GM21723 (cell line): ENCODE results near the gene KRT6A.
"Not testable (repeated sequence)": the region's sequence is repeated elsewhere in the genome, so short reads cannot be mapped to it uniquely, and the experiment has no call there.

Source experiments
- ATAC-seq: cut with Tn5 transposase; IDR thresholded peaks from one replicate; pipeline ENCODE4 v1.9.1; 2021; ENCODE audit warnings: mild to moderate bottlenecking, moderate library complexity; ENCODE audit not compliant: unreplicated experiment

Gene KRT6A

DNA sequence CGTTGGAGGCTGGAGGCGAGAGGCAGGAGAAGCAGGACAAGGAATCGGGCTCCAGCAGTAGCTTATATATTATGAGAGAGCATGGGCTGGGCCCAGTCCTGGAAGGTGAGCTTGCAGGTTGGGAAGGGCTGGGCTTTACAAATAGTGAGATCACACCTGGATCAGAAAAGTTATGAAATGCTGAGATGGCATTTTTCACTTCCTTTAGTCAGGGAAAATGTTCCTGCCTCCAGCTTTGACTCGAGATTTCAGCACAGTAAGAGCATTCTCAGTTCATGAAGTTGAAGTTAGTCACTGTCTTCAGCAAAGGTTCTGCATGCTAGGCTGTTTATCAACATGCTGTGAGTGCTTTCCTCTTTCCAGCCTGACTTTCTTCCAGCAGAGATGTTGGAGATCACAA lies 19.3 kb downstream of the KRT6A start, which contains the start of gene KRT6C:
Gene KRT6C, minus strand, starts transcription at position 38 of the 400 bp plus-strand sequence. CDS start 68 bp downstream, outside the sequence.
- no peak for ATAC-seq

DNA sequence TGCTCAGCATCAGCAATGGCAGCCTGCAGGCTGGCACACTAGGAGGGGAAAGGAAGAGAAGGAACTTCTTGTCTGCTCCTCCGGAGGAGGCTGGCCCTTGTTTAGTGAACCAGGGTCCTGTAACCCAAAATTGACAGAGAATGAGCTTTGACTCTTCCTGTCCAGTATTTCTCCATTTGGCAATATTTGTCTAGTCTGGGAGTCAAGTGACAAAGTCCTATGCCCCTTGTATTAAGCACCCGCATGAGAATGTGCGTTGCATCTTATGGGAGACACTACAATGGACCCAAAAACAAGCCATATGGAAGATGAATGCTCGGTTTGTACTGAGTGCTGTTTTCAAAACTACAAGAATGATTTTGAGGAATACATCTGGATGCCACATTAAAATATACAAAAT lies 23.2 kb downstream of the KRT6A start:
- no peak for ATAC-seq

DNA sequence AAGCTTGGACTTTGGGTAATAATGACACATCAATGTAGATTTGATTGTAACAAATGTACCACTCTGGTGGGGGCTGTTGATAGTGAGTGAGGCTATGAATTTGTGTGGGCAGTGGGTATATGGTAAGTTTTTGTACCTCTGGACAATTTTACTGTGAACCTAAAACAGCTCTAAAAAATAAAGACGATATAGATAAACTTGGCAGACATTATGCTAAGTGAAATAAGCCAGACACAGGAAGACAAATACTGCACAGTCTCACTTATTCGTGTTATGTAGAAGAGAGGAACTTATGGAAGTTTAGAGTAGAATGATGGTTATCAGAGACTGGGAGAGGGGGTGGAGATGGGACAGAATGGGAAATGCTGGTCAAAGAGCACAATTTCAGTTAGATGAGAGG lies 28.2 kb downstream of the KRT6A start:
- ATAC-seq = no peak

DNA sequence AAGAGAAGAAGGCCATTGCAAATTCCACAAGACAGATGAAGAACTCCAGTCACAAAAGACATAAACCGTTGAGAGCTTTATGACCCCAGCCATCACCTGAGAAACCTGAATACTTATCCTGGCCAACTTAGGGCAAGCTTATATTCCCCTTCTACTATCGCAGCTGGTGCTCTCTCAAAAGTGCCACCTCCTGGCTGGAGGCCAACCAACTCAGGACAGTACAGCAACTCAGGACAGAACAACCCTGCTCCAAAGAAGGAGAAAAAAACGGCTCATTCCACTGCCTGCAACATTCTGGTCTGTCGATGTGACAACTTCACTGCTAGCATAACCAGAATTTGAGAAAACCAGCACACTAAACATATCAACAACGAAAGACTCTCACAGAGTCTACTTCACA lies 31.4 kb downstream of the KRT6A start:
- ATAC-seq = no peak

DNA sequence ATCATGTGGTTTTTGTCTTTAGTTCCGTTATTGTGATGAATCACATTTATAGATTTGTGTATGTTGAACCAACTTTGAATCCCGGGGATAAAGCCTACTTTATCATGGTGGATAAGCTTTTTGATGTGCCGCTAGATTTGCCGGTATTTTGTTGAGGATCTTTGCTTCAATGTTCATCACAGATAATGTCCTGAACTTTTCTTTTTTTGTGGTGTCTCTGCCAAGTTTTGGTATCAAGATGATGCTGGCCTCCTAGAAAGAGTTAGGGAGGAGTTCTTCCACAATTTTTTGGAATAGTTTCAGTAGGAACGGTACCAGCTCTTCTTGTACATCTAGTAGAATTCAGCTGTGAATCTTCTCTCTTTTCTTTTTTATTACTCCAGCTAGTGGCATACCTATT lies 34.2 kb downstream of the KRT6A start:
- ATAC-seq = no peak

DNA sequence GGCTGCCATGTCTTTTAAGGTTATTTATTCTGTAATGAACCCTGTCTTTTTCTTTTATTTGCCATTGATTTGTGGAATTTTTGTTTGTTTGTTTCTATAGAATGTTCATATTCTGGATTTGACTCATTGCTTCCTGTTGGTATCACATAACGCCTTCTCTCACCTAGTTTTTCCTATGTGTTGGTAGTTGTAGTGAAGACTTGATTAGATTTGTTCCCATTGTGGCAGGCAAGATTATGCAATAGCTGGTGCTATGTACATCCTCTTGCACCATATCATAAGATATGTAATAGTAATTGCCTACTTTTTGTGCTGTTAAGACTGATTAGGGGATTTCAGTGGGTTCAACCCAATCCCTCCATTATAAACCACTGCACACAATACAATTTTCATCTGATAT lies 37.2 kb downstream of the KRT6A start:
- ATAC-seq = no peak

DNA sequence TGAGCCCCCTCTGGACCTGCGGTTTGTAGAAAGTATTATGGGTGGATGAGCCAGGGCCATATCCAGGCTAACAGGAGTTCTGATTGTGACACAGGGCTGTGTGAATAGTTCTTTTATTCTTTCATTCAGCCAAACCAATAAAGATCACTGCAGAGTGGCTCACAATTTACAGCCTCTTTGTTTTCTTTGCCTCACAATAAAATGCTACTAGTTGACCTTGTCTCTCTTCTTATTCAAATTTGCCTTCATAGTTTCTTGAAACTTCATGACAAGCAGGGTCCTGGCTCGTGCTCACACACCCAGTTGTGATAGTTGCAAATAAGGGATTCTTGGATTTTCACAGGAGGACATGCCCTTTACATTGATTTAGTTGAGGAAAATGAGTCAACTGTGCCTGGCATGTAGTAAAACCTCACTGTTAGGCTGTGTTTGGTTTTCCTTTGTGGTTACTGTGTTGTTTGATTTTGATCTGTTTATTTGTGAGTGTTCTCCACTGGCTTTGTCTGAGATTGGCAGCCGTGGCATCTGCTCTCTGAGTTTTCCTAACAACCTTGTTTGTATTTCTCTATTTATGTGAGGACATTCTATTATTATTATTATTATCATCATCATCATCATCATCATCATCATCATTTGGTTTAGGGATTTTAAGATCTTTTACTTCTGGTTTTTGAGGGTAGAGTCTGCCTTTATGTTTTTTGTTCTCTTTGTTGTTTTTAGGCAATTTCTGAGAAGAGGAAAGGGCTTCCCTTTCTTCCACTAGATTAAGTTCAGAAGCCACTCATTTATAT lies 38.5 kb downstream of the KRT6A start:
- no peak for ATAC-seq

DNA sequence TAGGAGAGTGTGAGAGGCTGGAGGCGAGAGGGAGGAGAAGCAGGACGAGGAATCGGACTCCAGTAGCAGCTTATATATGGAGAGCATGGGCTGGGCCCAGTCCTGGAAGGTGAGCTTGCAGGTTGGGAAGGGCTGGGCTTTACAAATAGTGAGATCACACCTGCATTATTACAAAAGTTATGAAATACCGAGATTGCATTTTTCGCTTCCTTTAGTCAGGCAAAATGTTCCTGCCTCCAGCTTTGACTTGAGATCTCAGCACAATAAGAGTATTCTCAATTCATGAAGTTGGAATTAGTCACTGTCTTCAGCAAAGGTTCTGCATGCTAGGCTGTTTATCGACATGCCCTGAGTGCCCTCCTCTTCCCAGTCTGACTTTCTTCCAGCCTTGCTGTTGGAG lies 41.0 kb downstream of the KRT6A start, which contains the start of gene KRT6B:
Gene KRT6B, minus strand, starts transcription at position 46 of the 400 bp plus-strand sequence. CDS start 68 bp downstream, outside the sequence.
- no peak for ATAC-seq

DNA sequence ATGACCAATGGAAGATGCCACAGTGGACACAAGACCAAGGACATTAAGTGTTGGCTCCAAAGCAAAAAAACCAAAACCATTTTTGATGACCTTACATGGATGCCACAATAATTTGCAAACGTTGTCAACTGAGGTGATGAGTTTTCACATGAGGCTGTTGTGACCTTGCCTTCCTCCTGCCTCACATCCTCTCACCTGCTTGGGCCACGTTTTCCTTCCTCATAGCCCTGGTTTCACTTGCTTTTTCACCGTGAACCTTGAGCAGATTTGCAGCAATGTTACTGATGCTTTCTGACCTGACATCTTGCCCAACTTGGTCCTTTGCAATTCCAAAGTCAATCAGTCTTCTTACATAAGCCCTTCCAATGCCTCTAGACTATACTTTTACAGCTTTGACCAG lies 44.8 kb downstream of the KRT6A start:
- ATAC-seq = no peak

DNA sequence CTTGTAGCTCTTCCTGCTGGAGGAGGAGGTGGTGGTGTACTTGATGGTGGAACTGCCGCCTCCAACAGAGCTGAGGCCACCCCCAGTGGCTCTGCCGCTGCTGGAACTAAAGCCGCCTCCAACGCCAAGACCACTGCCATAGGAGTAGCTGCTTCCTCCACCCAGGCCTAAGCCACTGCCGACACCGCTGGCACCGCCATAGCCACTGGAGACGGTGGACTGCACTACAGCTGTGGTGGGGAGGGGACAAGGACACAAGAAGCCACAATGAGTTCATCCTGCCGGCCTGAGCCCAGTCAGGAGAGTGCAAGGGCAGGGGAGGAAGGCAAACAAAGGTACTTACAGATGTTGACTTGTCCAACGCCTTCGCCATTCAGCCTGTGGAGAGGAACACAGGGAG lies 45.9 kb downstream of the KRT6A start:
- not testable (repeated sequence) for ATAC-seq

DNA sequence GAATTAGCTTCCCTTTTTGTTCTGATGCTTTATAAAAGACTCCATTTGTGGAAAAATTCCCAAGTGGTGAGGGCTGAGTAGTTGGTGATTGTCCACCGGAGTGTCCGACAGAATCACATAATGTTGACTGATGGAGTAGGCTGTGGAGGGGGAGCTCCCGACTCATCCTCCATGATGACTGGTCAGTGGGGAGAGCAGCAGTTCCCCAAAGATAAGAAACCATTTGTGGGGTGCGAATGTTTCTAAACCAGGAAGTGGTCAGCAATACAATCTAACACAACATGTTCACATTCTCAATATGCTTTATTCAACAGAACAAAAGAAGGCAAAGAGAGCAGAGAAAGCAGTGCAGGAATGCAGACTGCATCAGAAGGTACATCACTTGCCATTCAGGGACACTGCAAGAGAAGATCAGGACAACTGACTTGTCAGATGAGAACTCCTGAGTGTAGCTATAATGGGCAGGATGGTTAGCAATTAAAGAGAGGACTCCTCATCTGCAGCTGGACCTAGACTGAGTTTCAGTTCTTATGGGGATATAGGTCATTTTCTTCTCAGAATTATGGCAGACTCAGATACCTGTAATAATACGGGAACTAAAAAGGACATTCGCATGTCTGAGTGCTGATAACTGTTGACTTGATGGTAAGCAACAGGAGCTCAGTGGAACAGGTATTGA lies 46.6 kb downstream of the KRT6A start:
- no peak for ATAC-seq

DNA sequence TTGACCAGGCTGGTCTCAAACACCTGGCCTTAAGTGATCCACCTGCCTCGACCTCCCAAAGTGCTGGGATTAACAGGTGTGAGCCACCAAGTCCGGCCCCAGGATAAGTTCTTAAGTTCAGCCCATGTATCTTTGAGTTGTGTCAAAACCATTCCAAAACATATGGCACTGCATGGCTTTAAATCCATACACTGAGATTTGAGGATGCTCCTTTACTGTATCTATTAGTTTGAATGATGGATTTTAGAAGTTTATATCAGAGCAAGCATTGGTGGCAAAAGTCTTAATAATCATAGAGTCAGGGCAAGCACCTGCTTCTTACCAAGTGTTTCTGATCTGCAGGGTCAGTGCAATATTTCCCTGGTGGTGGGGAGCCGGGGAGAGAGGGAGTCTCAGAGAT lies 47.2 kb downstream of the KRT6A start:
- ATAC-seq = no peak

DNA sequence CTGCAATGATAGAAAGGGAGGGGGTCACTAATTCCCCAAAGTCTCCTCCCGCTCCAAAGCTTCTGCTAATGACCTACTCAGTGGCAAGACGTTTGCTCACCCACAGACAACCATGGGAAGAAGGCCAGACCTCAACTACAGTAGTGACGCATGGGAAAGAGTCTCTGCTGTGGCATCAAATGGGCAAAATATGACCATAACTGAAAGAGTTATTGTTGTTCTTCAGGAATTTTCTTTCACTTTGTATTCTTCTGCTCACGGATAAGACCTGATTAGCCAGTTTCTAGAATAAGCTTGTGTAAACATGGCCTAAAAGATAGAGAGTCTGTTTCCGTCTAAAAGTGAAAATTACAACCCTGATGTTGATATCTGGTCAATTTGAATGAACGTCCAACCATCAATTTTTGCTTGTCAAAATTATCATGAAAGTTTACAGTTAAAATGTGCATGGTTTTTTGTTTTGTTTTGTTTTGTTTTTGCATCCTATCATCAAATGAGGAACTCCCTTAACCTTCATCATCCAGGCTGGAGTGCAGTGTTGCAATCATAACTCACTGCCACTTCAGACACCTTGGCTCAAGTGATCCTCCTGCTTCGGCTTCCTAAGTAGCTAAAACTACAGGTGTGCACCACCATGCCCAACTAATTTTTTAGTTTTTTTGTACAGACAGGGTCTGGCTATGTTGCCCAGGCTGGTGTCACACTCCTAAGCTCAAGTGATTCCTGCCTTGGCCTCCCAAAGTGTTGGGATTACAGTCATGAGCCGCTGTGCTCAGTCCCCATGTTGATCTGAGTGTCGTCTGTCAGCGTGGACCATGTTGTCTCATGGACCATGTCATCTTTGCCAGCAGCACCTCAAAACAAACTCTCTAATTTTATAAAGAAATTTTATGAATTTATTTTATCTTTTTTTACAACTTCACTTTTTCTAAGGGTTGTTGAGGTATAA lies 48.1 kb downstream of the KRT6A start:
- no peak for ATAC-seq

DNA sequence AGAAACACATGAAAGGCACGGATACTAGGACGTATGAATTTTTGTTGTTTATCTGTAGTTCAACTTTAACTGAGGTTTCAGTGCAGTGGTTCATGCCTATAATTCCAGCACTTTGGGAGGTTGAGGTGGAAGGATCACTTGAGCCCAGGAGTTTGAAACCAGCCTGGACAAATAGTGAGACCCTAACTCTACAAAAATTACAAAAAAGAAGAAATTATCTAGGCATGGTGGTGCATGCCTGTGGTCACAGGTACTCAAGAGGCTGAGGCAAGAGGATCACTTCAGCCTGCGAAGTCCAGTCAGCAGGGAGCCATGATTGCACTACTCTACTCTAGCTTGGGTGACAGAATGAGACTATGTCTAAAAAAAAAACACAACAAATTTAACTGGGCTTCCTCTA lies 49.1 kb downstream of the KRT6A start:
- no peak for ATAC-seq

DNA sequence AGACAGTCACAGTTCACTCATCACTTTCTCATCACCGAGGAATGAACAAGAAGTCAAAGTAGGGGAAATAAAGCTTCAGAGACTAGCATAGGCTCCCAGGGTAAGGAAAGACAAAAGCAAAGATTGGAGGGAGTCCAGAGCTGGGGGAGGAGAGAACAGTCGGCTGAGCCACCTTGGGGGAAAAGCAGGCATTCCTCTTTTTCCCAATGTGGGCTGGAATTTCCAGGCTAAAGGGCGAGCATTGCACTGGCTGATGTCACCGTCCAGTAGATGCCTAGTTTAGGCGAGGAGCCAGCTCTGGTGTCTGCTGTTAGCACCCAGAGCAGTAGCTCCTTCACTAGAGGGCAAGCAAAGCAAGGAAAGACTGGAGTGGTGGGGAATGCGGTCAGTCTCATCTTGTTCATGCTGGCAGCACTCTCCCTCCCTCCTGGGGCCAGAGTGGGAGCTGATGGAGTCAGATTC lies 50.4 kb downstream of the KRT6A start:
- ATAC-seq = no peak

DNA sequence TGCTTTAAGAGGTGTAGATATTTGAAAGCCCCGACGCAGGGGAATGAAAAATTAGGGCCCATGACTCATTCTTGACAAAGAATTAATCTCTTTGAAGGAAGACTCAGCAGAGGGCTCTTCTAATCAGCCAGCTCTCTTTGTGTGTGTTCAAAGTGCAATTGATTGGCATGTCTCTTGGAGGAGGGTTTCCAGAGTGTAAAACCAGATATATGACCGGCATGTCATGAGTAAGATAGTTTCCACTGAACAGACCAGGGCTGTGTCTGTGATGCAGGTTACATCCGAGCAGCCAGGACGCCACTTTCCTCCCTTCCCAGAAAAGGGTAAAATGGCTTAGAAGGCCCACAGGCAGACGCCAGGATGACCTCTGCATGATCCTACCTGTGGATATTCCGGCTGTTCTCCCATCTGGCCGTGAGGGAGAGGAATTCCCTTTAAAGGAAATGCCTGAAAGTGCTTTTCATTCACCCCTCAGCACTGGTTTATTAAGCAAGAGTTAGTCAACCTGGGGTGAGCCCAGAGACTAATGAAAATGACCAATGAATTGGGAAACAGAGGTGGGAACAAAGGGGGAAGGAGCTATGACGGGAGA lies 51.6 kb downstream of the KRT6A start:
- ATAC-seq = no peak

DNA sequence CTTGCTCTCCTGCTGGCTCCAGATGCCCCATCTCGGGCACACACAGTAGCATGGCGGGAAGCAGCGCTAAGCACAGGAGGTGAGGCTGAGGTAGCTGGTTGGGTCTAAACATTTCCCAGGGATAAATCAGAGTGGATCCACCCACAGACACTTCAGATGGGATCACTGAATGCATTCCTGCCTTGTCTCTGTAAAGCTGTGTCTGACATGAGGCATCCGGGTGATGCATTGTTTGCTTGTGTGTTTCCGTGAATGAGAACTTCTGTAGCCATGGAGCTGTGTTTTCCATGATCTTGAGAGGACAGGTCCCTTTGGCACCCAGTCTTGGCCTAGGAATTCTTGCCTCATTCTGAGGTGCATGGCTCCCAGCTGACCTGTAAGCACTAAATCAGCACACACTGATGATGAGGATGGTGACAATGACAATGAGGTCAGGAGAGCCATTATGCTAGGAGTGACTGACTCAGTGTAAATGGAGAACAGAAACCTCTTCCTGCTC lies 52.2 kb downstream of the KRT6A start:
- ATAC-seq = no peak

DNA sequence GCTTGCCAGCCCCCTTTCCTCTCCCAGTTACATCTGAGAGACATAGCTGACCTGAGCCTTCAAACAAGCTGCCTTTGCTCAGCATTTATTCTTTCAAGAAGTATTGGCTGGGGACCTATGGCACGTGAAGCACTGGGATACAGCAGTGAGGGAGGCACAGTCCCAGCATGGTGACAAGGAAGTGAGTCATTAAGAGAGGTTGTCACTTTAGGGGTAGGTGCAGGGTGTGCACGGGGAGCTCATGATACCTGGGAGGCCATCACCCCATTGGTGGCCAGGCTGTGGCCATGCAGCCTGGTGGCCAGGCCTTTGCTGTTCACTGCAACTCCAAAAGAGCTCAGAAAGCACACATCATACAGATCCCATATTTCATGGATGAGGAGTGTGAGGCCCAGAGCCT lies 53.2 kb downstream of the KRT6A start:
- no peak for ATAC-seq

DNA sequence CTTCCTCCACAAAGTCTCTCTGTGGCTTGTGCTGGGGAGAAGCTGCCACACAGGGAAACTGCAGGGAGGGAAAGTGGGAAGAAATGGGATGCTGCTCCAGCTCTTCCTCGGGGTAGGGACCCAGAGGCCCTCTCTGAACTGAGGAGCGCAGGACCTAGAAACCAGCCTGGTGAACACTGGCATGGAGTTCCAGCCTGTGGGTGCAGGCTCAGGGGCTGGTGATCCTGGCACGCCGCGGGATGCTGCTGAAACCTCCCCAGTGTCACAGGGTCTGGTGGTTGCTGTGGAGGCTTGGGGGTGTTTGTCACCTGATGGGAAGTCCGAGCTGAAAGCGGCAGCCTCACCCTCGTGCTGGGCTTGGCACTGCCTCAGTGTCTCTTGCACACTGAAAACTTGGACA lies 53.6 kb downstream of the KRT6A start:
- no peak for ATAC-seq
